Uterine smooth muscle cell (primary cell): ENCODE measurements around the gene FBXO3. TPM values are rescaled to one million over a fixed set of nuclear protein-coding genes. Genes with fewer than 3 reads are reported as not detected.

Source experiments
- total RNA-seq: library from RNA; depleted of rRNA; stranded (reverse); fragments of >200 nt; gene quantifications from 2 replicates; pipeline ENCODE4 v1.2.3, GENCODE V29; 2014

The FBXO3 gene
- total RNA-seq = 42.2 and 59.9 TPM in 2 replicates

DNA sequence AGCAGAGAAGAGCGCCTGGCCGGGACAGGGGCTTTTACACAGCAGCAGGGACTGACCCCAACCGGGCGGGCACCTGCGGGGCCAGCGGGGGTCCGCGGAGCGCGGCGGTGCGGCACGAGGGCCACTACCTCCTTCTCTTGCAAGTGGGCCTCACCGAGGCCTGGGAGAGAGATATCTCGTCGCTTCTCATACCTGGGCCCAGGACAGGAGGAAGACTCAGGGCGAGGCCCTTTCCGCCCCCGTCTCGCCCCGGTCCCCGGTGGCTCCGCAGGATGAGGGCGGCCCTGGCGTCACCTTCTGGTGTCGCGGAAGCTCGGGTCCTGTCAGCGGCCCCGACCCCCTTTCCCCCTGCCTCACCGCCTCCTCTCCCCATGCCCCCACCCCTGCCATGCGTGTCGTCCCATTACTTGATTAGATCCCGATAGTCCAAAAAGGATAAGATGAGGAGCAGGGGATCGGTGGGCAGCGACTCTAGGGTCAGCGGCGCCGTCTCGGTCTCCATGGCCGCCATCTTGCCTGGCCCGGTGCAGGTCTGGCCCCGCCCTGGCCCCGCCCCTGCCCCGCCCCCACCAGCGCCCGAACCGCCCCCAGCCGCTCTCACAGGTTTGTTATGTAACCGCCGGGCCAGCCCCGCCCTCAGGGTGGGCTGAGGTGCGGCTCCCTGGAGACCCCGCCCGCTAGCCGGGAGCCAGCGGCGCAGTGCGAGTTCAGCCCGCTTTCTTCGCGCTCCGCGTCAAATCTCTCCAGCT is at the start of gene FBXO3:
Gene FBXO3 (minus strand): TSS at position 534 of the 749 bp plus-strand sequence. CDS start 23 bp downstream, at position 511.

DNA sequence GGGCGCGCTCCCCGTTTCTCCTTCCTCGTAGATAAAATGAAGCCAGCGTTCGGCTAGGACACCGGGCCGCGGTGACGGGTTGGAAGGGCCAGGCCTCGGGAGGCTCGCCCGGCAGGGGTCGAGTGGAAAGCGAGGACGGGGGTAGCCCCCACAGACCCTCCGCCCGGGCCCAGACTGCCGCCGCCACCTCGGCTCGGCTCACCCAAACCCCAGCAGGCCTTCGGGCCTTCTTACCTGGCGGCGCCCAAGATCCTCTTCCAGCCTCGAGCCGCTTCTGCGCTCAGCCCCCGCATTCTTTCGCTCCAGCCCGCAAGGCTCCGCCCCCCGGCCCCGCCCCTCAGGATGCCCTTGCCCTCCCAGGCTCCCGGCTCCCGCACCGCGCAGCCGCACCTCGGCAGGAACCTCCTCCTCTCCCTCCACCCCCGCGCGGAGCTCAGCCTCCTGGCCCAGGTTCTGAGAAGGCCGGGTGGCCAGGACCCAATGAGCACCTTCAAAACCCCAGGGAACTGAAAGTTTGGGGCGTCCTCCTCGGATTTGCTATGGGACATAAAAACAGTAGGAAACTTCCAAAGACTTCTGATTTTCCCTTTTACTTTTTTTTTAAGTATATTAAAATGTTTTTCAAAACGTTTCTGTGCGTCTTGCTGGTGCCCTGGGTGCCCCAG is 38.0 kb downstream of the FBXO3 start, which contains the start of gene CD59:
Gene CD59 (minus strand): TSS at position 276 of the 665 bp plus-strand sequence. CDS start 13,978 bp downstream, outside the sequence.

GRCh38 chr11:33700502-33701271 is 73.6 kb downstream of the FBXO3 start, which contains the start of gene C11orf91:
Gene C11orf91, minus strand, starts transcription at chr11:33700826. Its CDS starts 86 bp downstream, at chr11:33700740.

Other genes with a start within 250 kb of the FBXO3 start
- not detected in 2 replicates for gene C11orf91, start 73.7 kb downstream of the FBXO3 start, total RNA-seq
- 431 and 609 TPM in 2 replicates for gene CD59, start 38.1 kb downstream of the FBXO3 start, total RNA-seq
- 0.22 TPM in 1 of 2 replicates, not detected in the other for gene LMO2, start 117.6 kb upstream of the FBXO3 start, total RNA-seq